Activated CD4-positive, alpha-beta T cell treated with anti-CD3 and anti-CD28 coated beads for 1 hour (primary cell): ENCODE measurements around the gene CDC42EP5.

ENCODE experiments used
- DNase-seq: peaks from one replicate; pipeline ENCODE4 v3.0.0-alpha.2; 2020

The CDC42EP5 gene

DNA sequence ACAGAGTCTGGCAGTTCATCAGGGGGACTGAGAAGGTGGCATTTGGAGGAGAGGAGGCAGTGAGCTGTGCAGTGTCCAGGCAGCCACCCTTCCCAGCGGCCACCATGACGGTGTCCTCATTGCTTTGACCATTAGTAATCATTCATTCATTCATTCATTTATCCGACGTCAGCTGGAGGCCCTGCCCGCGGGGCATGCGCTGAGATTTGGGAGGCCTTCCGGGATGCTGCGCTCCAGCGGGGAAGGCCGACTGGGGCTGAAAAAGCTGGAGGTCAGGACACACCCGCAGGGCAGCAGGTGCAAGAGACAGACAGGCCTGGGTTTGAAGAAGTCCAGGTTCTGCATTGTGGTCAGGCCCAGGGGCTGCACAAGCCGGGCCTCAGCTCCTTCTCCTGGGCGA, 48.9 kb downstream of the CDC42EP5 start:
- no peak for DNase-seq

DNA sequence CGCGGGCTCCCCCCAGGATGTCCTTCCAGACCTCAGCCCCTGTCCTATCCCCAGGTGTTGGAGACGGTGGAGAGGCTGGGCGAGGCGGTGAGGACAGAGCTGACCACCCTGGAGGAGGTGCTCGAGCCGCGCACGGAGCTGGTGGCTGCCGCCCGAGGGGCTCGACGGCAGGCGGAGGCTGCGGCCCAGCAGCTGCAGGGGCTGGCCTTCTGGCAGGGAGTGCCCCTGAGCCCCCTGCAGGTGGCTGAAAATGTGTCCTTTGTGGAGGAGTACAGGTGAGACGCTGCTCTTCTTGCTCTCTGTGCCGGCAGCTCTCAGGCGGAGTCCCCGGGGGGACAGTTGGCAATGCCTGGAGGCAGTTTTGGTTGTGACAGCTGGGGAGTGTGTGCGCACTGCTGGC, 51.0 kb downstream of the CDC42EP5 start:
- DNase-seq: no peak

DNA sequence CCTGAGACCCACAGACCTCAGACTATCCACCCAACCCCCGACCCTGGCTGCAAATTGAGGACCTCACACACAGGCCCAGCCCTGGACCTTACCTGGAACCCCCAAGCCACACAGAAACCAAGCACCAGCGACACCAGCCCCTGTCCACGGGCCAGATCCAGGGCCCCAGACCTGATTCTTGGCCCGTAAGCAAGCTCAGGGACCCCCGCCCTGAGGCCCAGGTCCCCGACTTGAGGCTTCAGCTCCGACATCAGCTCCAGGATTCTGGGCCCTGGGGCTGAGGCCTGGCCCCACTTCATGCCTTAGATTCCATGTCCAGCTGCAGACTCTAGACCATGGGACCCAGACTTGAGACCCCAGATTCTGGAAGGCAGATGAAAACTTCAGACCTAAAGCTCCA, 51.6 kb downstream of the CDC42EP5 start:
- no peak for DNase-seq

DNA sequence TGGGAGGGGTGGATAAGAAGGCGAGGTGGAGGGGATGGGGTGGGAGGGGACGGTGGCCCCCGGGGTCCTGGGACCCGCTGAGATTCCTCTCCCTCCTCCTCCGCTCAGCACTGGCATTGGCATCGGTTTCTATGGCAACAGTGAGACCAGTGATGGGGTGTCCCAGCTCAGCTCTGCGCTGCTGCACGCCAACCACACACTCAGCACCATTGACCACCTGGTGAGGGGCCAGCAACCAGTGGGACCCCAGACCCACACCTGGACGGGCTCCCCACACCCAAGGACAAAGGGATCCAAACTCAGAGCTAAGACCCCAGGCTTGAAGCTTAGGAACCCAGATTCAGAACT, 52.0 kb downstream of the CDC42EP5 start:
- no peak for DNase-seq

DNA sequence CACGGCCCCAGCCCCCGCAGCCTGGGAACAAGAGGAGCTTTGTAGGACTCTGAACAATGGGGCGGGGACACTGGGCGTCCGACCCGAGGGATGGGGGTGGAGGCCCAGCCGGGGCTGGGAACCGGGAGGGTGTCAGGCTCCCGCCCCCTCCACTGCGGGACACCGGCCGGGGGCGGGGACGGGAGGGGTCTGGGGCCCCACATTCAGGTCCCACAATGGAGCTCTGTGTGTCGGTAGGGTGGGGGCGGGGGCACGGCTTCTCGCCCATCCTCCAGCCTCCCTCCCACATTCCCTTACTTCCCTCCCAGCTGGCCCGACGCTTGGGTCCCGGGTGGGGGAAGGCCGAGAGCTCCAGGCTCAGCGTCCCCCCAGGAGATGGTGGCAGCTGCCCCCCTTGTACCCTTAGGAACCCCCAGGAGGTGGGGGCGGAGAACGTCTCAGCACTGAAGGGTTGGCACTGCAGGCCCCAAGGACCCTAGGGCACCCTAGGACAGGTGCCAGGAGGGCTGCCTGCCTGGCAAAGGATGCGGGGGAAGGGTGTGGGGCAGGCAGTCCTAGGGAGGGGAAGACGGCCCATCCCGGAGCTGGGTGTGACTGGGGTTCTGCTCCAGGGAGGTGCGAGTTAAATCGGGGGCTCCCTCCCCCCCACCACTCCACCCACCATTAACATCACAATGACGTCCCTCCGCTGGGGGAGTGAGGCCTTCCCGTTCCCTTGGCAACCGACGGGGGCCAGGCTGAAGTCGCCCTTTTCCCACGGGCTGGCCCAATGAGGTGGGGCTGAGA, 52.5 kb downstream of the CDC42EP5 start:
- DNase-seq: no peak

DNA sequence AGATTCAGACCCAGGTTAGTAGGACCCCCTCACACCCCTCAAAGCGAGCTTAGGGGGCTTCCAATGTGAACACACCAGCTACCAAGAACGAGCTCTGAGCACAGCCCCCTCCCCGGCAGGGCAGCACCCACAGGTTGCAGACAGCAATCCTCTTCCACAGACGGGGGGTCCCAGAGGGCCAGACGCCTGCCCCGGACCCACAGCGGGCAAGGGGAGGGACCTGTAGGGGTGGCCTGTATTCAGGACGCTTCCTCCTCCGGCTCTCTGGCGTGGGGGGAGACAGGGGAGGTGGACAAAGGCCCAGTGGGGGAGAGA, 53.1 kb downstream of the CDC42EP5 start:
- no peak for DNase-seq

DNA sequence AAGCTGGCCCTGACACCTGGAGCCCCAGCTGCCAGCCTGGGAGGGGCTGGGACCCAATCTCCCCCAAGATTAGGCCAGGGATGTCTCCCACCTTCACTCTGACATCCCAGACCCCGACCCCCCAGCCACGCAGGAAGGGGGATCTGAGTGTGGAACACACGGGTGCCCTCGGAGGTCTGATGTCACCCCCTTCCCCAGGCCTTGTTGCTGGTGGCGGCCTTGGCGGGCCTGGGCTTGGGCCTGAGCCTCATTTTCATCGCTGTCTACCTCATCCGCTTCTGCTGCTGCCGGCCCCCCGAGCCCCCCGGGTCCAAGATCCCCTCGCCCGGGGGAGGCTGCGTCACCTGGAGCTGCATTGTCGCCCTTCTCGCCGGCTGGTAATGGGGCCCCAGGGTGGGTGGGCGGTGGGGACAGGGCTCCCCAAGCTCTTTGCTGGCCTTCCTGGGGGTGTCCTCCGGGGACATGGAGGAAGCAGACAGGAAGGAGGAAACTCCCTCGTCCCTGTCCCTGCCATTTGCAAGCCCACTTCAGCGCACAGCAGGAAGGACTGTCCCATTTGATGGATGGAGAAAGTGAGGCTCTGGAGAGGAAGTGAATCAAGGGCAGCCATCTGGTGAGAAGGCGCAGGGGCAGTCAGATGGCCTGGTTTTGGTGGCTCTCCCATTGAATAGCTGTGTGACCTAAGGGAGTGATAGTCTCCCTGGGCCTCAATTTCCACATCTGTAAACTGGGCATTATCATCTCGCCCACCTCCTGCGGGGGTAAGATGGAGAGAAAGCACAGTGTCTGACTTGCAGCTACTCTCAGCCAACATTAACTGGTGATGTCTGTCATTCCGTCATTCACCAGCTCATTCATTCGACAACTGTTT, 53.9 kb downstream of the CDC42EP5 start:
- no peak for DNase-seq

DNA sequence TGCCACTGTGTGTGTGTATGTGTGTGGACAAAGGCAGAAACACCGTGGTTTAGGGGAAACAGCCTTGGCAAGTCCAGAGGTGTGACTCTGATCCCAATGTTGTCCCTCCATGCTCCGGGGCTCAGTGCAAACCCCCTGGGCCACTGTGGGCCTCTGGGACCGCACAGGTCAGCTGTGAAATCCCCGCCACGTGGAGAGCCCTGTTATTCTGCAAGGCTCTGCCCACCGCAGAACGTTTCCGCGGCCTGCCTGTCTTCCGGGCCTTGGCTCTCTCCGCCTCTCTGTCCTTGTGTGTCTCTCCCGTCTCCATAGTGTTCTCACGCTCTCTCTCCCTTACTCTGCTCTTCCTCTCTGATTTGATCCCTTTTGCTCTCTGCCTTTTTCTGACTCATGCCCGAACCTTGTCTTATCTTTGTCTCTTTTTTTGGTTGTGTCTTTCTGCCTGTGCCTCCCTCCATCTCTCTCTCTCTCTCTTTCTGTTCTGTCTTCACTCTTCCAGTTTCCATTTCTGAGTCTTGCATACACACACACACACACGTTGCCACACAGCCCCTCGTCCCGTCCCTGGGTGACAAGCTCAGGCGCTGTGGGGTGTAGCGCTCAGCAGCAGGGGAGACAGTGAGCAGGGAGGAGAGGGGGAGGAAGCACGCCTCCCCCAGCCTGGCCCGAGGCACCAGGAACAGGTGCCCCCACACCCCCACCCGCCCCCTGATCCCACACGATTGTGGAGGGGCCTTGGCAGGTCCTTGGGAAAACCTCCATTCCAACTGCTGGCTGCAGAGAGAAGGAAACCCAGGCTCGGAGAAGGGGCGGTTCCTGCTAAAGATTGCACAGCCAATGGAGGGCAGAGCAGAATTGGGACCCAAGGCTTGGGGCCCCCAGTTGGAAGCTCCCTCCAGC, 54.8 kb downstream of the CDC42EP5 start:
- no peak for DNase-seq

DNA sequence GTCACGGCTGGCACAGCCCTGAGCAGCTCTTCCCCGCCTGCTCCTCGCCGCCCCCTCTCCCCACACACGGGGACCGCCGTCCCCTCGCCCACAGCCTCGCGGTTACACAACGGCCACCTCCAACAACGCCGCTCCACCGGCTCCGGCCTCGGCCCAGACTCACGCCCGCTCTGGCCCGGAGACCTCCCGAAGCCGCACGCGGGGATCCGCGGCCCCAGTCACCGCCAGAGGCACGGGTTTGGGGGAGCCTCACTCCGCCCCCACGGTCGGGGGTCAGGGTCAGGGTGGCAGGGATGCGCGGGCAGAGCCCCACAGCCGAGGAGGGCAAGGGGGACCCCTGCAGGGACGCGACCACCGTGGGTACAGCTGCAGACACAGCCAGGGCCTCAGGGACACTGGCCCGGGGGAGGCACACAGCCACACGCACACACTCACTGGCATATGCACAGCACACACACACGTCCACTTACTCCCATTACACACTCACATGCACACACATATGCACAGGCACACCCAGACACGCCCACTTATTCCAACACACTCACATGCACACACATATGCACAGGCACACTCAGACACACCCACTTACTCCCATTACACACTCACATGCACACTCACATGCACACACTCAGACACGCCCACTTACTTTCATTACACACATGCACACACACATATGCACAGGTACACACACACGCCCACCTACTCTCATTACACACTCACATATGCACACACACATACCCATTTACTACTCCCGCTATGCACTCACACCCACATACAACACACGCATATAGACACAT, 56.2 kb downstream of the CDC42EP5 start:
- no peak for DNase-seq

DNA sequence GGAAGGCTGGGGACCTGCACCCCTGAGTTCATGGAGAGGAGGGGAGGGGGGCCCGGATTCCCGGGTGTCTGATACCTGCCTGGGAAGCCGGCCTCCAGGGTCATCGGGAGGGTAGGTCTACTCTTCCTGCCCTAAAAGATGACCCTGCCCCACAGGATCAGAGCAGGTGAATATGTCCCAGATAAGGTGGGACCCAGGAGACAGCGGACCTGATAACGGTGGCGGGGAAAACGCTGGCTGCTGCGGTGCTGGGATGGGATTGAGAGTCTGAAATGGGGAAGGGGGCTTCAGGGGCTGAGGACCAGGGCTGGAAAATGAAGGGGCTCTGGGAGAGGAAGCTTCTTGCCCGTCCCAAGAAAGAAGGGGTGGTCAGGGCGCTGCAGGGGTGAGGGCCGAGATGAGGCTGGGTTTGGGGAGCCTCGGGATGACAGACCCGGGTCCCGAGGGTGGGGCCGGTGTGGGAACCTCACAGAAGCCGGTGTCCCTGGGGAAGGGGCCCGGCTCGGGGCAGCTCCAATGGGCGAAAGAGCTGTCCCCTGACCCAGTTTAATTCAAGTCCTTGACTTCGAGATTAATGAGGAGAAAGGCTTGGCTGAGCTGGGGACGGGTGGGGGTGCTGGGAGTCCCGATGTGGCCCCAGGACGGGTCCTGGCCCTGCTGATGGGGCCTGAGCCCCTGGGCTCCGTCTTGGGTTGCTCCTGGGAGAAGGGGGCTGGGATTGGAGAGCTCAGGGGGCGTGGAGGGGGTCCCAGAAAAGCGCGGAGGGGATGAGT, 57.0 kb downstream of the CDC42EP5 start:
- DNase-seq: no peak

DNA sequence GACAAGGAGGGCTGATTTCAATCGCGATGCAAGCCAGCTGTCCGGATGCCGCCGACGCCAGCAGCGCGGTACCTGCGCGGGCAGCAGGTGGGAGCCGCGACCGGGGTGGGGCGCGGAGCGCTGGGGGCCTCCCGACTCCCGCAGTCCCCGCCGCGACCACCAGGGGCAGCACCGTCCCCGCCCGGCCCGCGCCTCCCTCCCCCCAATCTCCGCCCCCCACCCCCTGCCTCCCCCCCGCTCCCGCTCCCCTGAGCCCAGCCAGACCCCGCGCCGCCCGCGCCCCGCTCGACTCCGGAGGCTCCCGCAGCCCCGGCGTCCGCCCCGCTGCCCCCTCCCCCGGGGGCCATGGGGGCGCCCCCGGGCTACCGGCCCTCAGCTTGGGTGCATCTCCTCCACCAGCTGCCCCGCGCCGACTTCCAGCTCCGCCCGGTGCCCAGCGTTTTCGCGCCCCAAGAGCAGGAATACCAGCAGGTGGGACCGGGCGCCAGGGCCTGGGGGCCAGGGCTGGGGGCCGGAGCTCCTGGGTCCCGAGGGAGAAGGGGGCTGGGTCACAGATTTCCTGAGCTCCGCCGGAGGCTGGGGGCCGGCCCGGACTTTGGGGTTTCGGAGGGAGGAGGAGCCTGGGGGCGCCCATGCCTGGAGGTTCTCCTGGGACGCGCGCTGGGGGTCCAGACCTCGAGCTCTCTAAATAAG, 57.7 kb downstream of the CDC42EP5 start, which contains the start of gene TTYH1:
Gene TTYH1 (plus strand): TSS at position 257 of the 693 bp plus-strand sequence. CDS start 89 bp downstream, at position 346.
- DNase-seq: no peak
